ENCODE results near the gene INSYN1. TPM values are rescaled to one million over a fixed set of nuclear protein-coding genes. Genes with fewer than 3 reads are reported as not detected.
A peak's percentile ranks its signal among the peaks of the same experiment; 100 is the strongest.

Gene INSYN1
- total RNA-seq, 1 experiment from 2014 or later = not detected

- no peak for DNase-seq
- no peak overlapping the region for H3K4me3 ChIP-seq (ENCODE audit: low read length)
- H3K27me3 ChIP-seq (ENCODE audit: low read length) = no peaks in the 10 kb centered on the region
- intact Hi-C loops (cut with micrococcal nuclease) = no loop called here
- no peaks in the 10 kb centered on the region for H3K9me3 ChIP-seq (ENCODE audit: low read length)
- H3K79me2 ChIP-seq (ENCODE audit: low read length) = no peaks in the 10 kb centered on the region
- no peaks in the 10 kb centered on the region for H3K36me3 ChIP-seq (ENCODE audit: low read depth, low read length)
- H3K9me2 ChIP-seq (replicated peaks; ENCODE audit: low read length) = no peaks in the 10 kb centered on the region
- no peak overlapping the region for H3K27ac ChIP-seq (ENCODE audit: low read length)
- H3K9ac ChIP-seq (ENCODE audit: low read length) = no peak overlapping the region
- CTCF ChIA-PET = no interaction called here
- no peak for ATAC-seq
- POLR2A ChIA-PET (ENCODE audit: unreplicated experiment) = no interaction called here
- TF ChIP-seq EZH2phosphoT487 (IDR thresholded peaks at IDR 0.05; ENCODE audit: borderline replicate concordance, low read length) (no peak), CTCF (conservative IDR thresholded peaks at IDR 0.05; ENCODE audit: low read depth, low read length) (no peak), EZH2 (IDR thresholded peaks at IDR 0.05; ENCODE audit: low read length, unreplicated experiment) (no peak)
- H3K4me2 ChIP-seq (ENCODE audit: low read length) = no peak overlapping the region
- H3F3A ChIP-seq (ENCODE audit: low read length, unreplicated experiment) = no peaks in the 10 kb centered on the region
- H2AFZ ChIP-seq (ENCODE audit: low read length) = no peak overlapping the region
- no peaks in the 10 kb centered on the region for H4K20me1 ChIP-seq (ENCODE audit: low read length)
- no TSS peak for BruUV-seq (replicated peaks)
- no peaks in the 10 kb centered on the region for H3K4me1 ChIP-seq (ENCODE audit: insufficient read depth, low read length)
Measured at GRCh38 chr15:73722425-73722824, 30.7 kb downstream of the INSYN1 start.

DNA sequence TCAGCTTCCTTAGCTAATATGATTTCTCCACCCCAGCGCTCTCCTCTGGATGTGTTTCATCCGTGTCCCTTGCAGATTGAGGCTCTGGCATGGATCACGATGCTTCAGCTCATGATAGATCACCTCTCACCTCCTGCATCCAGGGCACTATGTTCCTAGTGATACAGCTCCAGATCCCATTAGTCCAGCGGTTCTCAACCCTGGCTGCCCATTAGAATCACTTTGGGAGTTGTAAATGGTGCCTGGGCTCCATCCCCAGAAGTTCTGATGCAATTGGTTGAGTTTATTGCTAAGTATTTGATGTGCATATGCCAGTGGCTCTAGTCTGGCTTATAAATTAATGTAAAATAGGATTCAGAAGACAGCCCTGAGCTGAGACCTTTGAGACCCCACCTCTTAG, 34.5 kb downstream of the INSYN1 start:
- Histone ChIP-seq H3K9ac (ENCODE audit: low read length) (no peak overlapping the region), H3K27me3 (ENCODE audit: low read length) (no peaks in the 10 kb centered on the region), H3K36me3 (ENCODE audit: low read depth, low read length) (no peaks in the 10 kb centered on the region), H3K4me3 (ENCODE audit: low read length) (no peak overlapping the region), H2AFZ (ENCODE audit: low read length) (no peak overlapping the region), H3F3A (ENCODE audit: low read length, unreplicated experiment) (no peaks in the 10 kb centered on the region), H3K27ac (ENCODE audit: low read length) (no peak overlapping the region), H3K79me2 (ENCODE audit: low read length) (no peaks in the 10 kb centered on the region), H3K4me2 (ENCODE audit: low read length) (no peak overlapping the region), H4K20me1 (ENCODE audit: low read length) (no peaks in the 10 kb centered on the region), H3K9me3 (ENCODE audit: low read length) (no peaks in the 10 kb centered on the region), H3K4me1 (ENCODE audit: insufficient read depth, low read length) (no peaks in the 10 kb centered on the region), H3K9me2 (replicated peaks; ENCODE audit: low read length) (no peaks in the 10 kb centered on the region)
- DNase-seq (no peak), ATAC-seq (no peak)
- intact Hi-C loops (cut with micrococcal nuclease) = no loop called here
- TF ChIP-seq EZH2 (IDR thresholded peaks at IDR 0.05; ENCODE audit: low read length, unreplicated experiment) (no peak), EZH2phosphoT487 (IDR thresholded peaks at IDR 0.05; ENCODE audit: borderline replicate concordance, low read length) (no peak), CTCF (conservative IDR thresholded peaks at IDR 0.05; ENCODE audit: low read depth, low read length) (no peak)
- ChIA-PET CTCF (no interaction called here), POLR2A (ENCODE audit: unreplicated experiment) (no interaction called here)
- no TSS peak for BruUV-seq (replicated peaks)

DNA sequence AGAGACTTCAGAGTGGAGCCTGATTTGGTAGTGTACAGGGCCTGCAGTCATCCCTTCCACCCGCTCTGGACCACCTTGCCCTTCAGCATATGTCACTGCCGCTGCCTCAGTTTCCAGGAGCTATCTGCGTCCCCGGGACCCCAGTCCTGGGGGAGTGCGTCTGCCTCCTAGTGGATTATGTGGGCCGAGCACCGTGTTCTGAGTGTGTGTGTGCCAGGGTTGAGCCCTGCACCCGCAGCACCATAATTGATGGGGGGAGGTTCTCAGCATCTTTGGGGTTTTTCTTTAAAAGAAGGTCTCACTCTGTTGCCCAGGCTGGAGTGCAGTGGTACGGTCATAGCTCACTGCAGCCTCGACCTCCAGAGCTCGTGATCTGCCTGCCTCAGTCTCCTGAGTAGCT, 35.3 kb downstream of the INSYN1 start:
- CTCF ChIA-PET = no interaction called here
- intact Hi-C loops (cut with micrococcal nuclease) = no loop called here

More for the DNA sequence above, 35.3 kb downstream of the INSYN1 start:
- no peak overlapping the region for H2AFZ ChIP-seq (ENCODE audit: low read length)
- no peaks in the 10 kb centered on the region for H4K20me1 ChIP-seq (ENCODE audit: low read length)
- H3K4me2 ChIP-seq (ENCODE audit: low read length) = no peak overlapping the region
- peak; percentile 30; the same call in 1 of the 2 replicates for TF ChIP-seq CTCF (conservative IDR thresholded peaks at IDR 0.05; ENCODE audit: low read depth, low read length)
- no peak for TF ChIP-seq EZH2phosphoT487 (IDR thresholded peaks at IDR 0.05; ENCODE audit: borderline replicate concordance, low read length)
- no peak for ATAC-seq
- H3K27me3 ChIP-seq (ENCODE audit: low read length) = no peaks in the 10 kb centered on the region
- DNase-seq = no peak
- H3K27ac ChIP-seq (ENCODE audit: low read length) = no peak overlapping the region
- no peaks in the 10 kb centered on the region for H3K9me2 ChIP-seq (replicated peaks; ENCODE audit: low read length)
- no peak overlapping the region for H3K4me3 ChIP-seq (ENCODE audit: low read length)
- H3K36me3 ChIP-seq (ENCODE audit: low read depth, low read length) = peaks cover 5% of the 10 kb centered on the region; the same call in 1 of the 2 replicates
- BruUV-seq (replicated peaks) = no TSS peak
- no peaks in the 10 kb centered on the region for H3K4me1 ChIP-seq (ENCODE audit: insufficient read depth, low read length)
- POLR2A ChIA-PET (ENCODE audit: unreplicated experiment) = no interaction called here
- no peaks in the 10 kb centered on the region for H3K79me2 ChIP-seq (ENCODE audit: low read length)
- H3F3A ChIP-seq (ENCODE audit: low read length, unreplicated experiment) = no peaks in the 10 kb centered on the region
- no peaks in the 10 kb centered on the region for H3K9me3 ChIP-seq (ENCODE audit: low read length)
- no peak overlapping the region for H3K9ac ChIP-seq (ENCODE audit: low read length)
